ENCODE data around the gene PRCC.

GRCh38 chr1:156848461-156849150, 81.3 kb downstream of the PRCC start:
- no peak for TF ChIP-seq CTCF (conservative IDR thresholded peaks at IDR 0.05; ENCODE audit: low read depth, low read length)
- no peak for TF ChIP-seq POLR2A (IDR thresholded peaks at IDR 0.05; ENCODE audit: low read depth, low read length)
- TF ChIP-seq FOS (IDR thresholded peaks at IDR 0.05; ENCODE audit: low read depth, low read length) = no peak

Measured in IMR-90 (cell line).